SHP77 treated with DMSO at 0.1 percent for 48 hours (cell line): Measurements from ENCODE around the gene CEP68.
"Not testable (repeated sequence)": the region's sequence is repeated elsewhere in the genome, so short reads cannot be mapped to it uniquely, and the experiment has no call there.

ENCODE experiments used
- DNase-seq: peaks from one replicate; lab custom pipeline; 2025; lab: John Stamatoyannopoulos, UW

CEP68 gene

GRCh38 chr2:65085148-65085547, 28.9 kb downstream of the CEP68 start:
- no peak for DNase-seq

GRCh38 chr2:65092791-65093190, 36.6 kb downstream of the CEP68 start:
- DNase-seq, result no peak

- DNase-seq, result no peak
These were observed 37.0 kb downstream of the CEP68 start for GRCh38 chr2:65093211-65093610.

GRCh38 chr2:65096948-65097347, 40.7 kb downstream of the CEP68 start:
- DNase-seq, result no peak

GRCh38 chr2:65097844-65098243, 41.6 kb downstream of the CEP68 start:
- no peak for DNase-seq

GRCh38 chr2:65098741-65099140, 42.5 kb downstream of the CEP68 start:
- no peak for DNase-seq

- no peak for DNase-seq
These were observed 44.9 kb downstream of the CEP68 start for GRCh38 chr2:65101071-65101470.

GRCh38 chr2:65103013-65103715, 46.9 kb downstream of the CEP68 start:
- no peak for DNase-seq

- DNase-seq, result no peak
These were observed 51.3 kb downstream of the CEP68 start for GRCh38 chr2:65107530-65107929.

- no peak for DNase-seq
These were observed 52.6 kb downstream of the CEP68 start for GRCh38 chr2:65108780-65109179.

GRCh38 chr2:65112633-65113032, 56.4 kb downstream of the CEP68 start:
- DNase-seq, result no peak

GRCh38 chr2:65113229-65113628, 57.0 kb downstream of the CEP68 start:
- DNase-seq, result no peak

- DNase-seq, result no peak
These were observed 57.6 kb downstream of the CEP68 start for GRCh38 chr2:65113816-65114215.

GRCh38 chr2:65114921-65115320, 58.7 kb downstream of the CEP68 start:
- no peak for DNase-seq

GRCh38 chr2:65116645-65117044, 60.4 kb downstream of the CEP68 start:
- DNase-seq, result no peak

- no peak for DNase-seq
These were observed 64.9 kb downstream of the CEP68 start for GRCh38 chr2:65120990-65121693.

GRCh38 chr2:65122313-65122712, 66.1 kb downstream of the CEP68 start:
- no peak for DNase-seq

- DNase-seq, result not testable (repeated sequence)
These were observed 69.2 kb downstream of the CEP68 start for GRCh38 chr2:65125457-65125856.

GRCh38 chr2:65128297-65129190, 72.3 kb downstream of the CEP68 start:
- DNase-seq, result no peak

- DNase-seq, result no peak
These were observed 73.1 kb downstream of the CEP68 start for GRCh38 chr2:65129286-65129825.

- peak; percentile 94 for DNase-seq
These were observed 73.8 kb downstream of the CEP68 start, which contains the start of gene RAB1A for GRCh38 chr2:65129826-65130663. TSS of gene RAB1A (minus strand) at chr2:65130106. CDS start at chr2:65129915, 191 bp downstream.
